ENCODE measurements around the gene WDR38.

The WDR38 gene

GRCh38 chr9:124897570-124898460, 44.6 kb downstream of the WDR38 start:
- H3K4me1 ChIP-seq (ENCODE audit: control insufficient read depth, low read length) = no peaks in the 10 kb centered on the region
- H3K27ac ChIP-seq (ENCODE audit: low read depth, low read length) = no peak overlapping the region
- no peaks in the 10 kb centered on the region for H3K9me3 ChIP-seq (ENCODE audit: control insufficient read depth, insufficient read depth, low read length)

GRCh38 chr9:124899845-124900244, 46.6 kb downstream of the WDR38 start:
- Histone ChIP-seq H3K9me2 (replicated peaks; ENCODE audit: control insufficient read depth, low read length) (no peaks in the 10 kb centered on the region), H3K27me3 (ENCODE audit: control insufficient read depth, low read length) (no peaks in the 10 kb centered on the region), H3K4me1 (ENCODE audit: control insufficient read depth, low read length) (no peaks in the 10 kb centered on the region), H3K27ac (ENCODE audit: low read depth, low read length) (no peak overlapping the region), H3K4me3 (ENCODE audit: low read length) (no peak overlapping the region), H3F3A (ENCODE audit: control insufficient read depth, insufficient read depth) (no peaks in the 10 kb centered on the region), H3K36me3 (ENCODE audit: control insufficient read depth, low read length) (peaks cover 20% of the 10 kb centered on the region), H3K9me3 (ENCODE audit: control insufficient read depth, insufficient read depth, low read length) (no peaks in the 10 kb centered on the region), H4K20me1 (ENCODE audit: control insufficient read depth, insufficient read depth, low read depth, low read length) (no peaks in the 10 kb centered on the region), H3K79me2 (ENCODE audit: control insufficient read depth, low read length) (no peaks in the 10 kb centered on the region), H3K4me2 (ENCODE audit: low read length) (no peak overlapping the region)
- TF ChIP-seq EZH2phosphoT487 (IDR thresholded peaks at IDR 0.05; ENCODE audit: borderline replicate concordance, low read length) (no peak), CTCF (IDR thresholded peaks at IDR 0.05; ENCODE audit: low read depth, low read length, poor library complexity, severe bottlenecking) (no peak)

More at GRCh38 chr9:124897570-124898460, 44.6 kb downstream of the WDR38 start:
- TF ChIP-seq CTCF (IDR thresholded peaks at IDR 0.05; ENCODE audit: low read depth, low read length, poor library complexity, severe bottlenecking) (no peak), EZH2phosphoT487 (IDR thresholded peaks at IDR 0.05; ENCODE audit: borderline replicate concordance, low read length) (no peak)
- Histone ChIP-seq H3K4me2 (ENCODE audit: low read length) (no peak overlapping the region), H3K79me2 (ENCODE audit: control insufficient read depth, low read length) (no peaks in the 10 kb centered on the region), H3K9me2 (replicated peaks; ENCODE audit: control insufficient read depth, low read length) (no peaks in the 10 kb centered on the region), H3K27me3 (ENCODE audit: control insufficient read depth, low read length) (no peaks in the 10 kb centered on the region), H3F3A (ENCODE audit: control insufficient read depth, insufficient read depth) (peaks cover 3% of the 10 kb centered on the region; the same call in 1 of the 2 replicates), H4K20me1 (ENCODE audit: control insufficient read depth, insufficient read depth, low read depth, low read length) (no peaks in the 10 kb centered on the region), H3K4me3 (ENCODE audit: low read length) (no peak overlapping the region), H3K36me3 (ENCODE audit: control insufficient read depth, low read length) (peaks cover 36% of the 10 kb centered on the region)

- no peaks in the 10 kb centered on the region for H3K4me1 ChIP-seq (ENCODE audit: control insufficient read depth, low read length)
- H3K79me2 ChIP-seq (ENCODE audit: control insufficient read depth, low read length) = no peaks in the 10 kb centered on the region
- H3K4me2 ChIP-seq (ENCODE audit: low read length) = no peak overlapping the region
- H3K27me3 ChIP-seq (ENCODE audit: control insufficient read depth, low read length) = no peaks in the 10 kb centered on the region
- H3K9me3 ChIP-seq (ENCODE audit: control insufficient read depth, insufficient read depth, low read length) = no peaks in the 10 kb centered on the region
- H3K4me3 ChIP-seq (ENCODE audit: low read length) = no peak overlapping the region
- peaks cover 23% of the 10 kb centered on the region for H3K36me3 ChIP-seq (ENCODE audit: control insufficient read depth, low read length)
- H4K20me1 ChIP-seq (ENCODE audit: control insufficient read depth, insufficient read depth, low read depth, low read length) = no peaks in the 10 kb centered on the region
- no peak overlapping the region for H3K27ac ChIP-seq (ENCODE audit: low read depth, low read length)
- no peaks in the 10 kb centered on the region for H3F3A ChIP-seq (ENCODE audit: control insufficient read depth, insufficient read depth)
- no peaks in the 10 kb centered on the region for H3K9me2 ChIP-seq (replicated peaks; ENCODE audit: control insufficient read depth, low read length)
- TF ChIP-seq CTCF (IDR thresholded peaks at IDR 0.05; ENCODE audit: low read depth, low read length, poor library complexity, severe bottlenecking) = no peak
- no peak for TF ChIP-seq EZH2phosphoT487 (IDR thresholded peaks at IDR 0.05; ENCODE audit: borderline replicate concordance, low read length)
Measured at GRCh38 chr9:124906966-124907365, 53.7 kb downstream of the WDR38 start.
